Neuronal stem cell (in vitro differentiated cells): ENCODE data around the gene TMEM208.

ENCODE experiments used
- DNase-seq: peaks from one replicate; pipeline ENCODE4 v3.0.0-alpha.2; 2013; ENCODE audit warnings: low spot score
- H2AFZ ChIP-seq: one replicate; pipeline ENCODE4 v1.6.1; 2013; ENCODE audit warnings: mild to moderate bottlenecking, low read length, inconsistent platforms
- H2AK5ac ChIP-seq: 2 replicates; pipeline ENCODE4 v1.6.1; 2013; ENCODE audit warnings: low read depth, mild to moderate bottlenecking, inconsistent platforms, low read length, moderate library complexity, mixed read lengths
- H2BK120ac ChIP-seq: 2 replicates; pipeline ENCODE4 v1.6.1; 2013; ENCODE audit warnings: low read depth, mild to moderate bottlenecking, inconsistent platforms, low read length, moderate library complexity, mixed read lengths
- H2BK12ac ChIP-seq: one replicate; pipeline ENCODE4 v1.6.1; 2013; ENCODE audit warnings: low read length, inconsistent platforms
- H2BK15ac ChIP-seq: 2 replicates; pipeline ENCODE4 v1.6.1; 2013; ENCODE audit warnings: mild to moderate bottlenecking, low read length, inconsistent platforms, mixed read lengths
- H2BK5ac ChIP-seq: one replicate; pipeline ENCODE4 v1.6.1; 2013; ENCODE audit warnings: inconsistent platforms, mild to moderate bottlenecking, low read length, moderate library complexity
- H3K14ac ChIP-seq: one replicate; pipeline ENCODE4 v1.6.1; 2013; ENCODE audit warnings: low read length, inconsistent platforms
- H3K18ac ChIP-seq: 2 replicates; pipeline ENCODE4 v1.6.1; 2013; ENCODE audit warnings: low read length, inconsistent platforms
- H3K23ac ChIP-seq: 2 replicates; pipeline ENCODE4 v1.6.1; 2013; ENCODE audit warnings: low read depth, mild to moderate bottlenecking, mixed read lengths, low read length, inconsistent platforms; ENCODE audit not compliant: poor library complexity
- H3K27ac ChIP-seq: replicated peaks from 3 replicates; pipeline ENCODE4 v1.5.1; 2013; ENCODE audit warnings: low read length, inconsistent platforms
- H3K27me3 ChIP-seq, 3 experiments: 2 replicates each; pipeline ENCODE4 v1.6.1; 2013; ENCODE audit warnings: low read length in 3 of 3, mild to moderate bottlenecking in 2 of 3, inconsistent platforms in 1 of 3, low read depth in 1 of 3, mixed read lengths in 1 of 3, moderate library complexity in 1 of 3; ENCODE audit not compliant: control insufficient read depth in 3 of 3, insufficient read depth in 3 of 3
- H3K36me3 ChIP-seq, 2 donors: replicated peaks in 1 of 2; 2 replicates each; pipeline ENCODE4 v1.6.1; 2013; ENCODE audit warnings: low read length in 2 of 2; ENCODE audit not compliant: control insufficient read depth in 2 of 2, insufficient read depth in 2 of 2
- H3K4ac ChIP-seq: 2 replicates; pipeline ENCODE4 v1.6.1; 2013; ENCODE audit warnings: inconsistent platforms, mild to moderate bottlenecking, low read length, moderate library complexity
- H3K4me1 ChIP-seq, 2 donors: 1 replicate in 1 of 2; 2 replicates in 1 of 2; pipeline ENCODE4 v1.6.1; 2013; ENCODE audit warnings: low read length in 2 of 2, low read depth in 1 of 2; ENCODE audit not compliant: control insufficient read depth in 2 of 2, insufficient read depth in 1 of 2
- H3K4me2 ChIP-seq: one replicate; pipeline ENCODE4 v1.6.1; 2013; ENCODE audit warnings: mild to moderate bottlenecking, low read length, inconsistent platforms; ENCODE audit not compliant: insufficient read depth, poor library complexity, severe bottlenecking
- H3K4me3 ChIP-seq, 2 donors: 2 replicates each; pipeline ENCODE4 v1.5.1; 2013; ENCODE audit warnings: low read length in 2 of 2, mild to moderate bottlenecking in 2 of 2, inconsistent platforms in 1 of 2, moderate library complexity in 1 of 2
- H3K79me1 ChIP-seq: one replicate; pipeline ENCODE4 v1.6.1; 2013; ENCODE audit warnings: low read depth, mild to moderate bottlenecking, inconsistent platforms, low read length, moderate library complexity
- H3K9ac ChIP-seq: one replicate; pipeline ENCODE4 v1.6.1; 2013; ENCODE audit warnings: mild to moderate bottlenecking, low read depth, low read length, inconsistent platforms; ENCODE audit not compliant: poor library complexity
- H3K9me3 ChIP-seq, 2 donors: replicated peaks in 1 of 2; 2 replicates each; pipeline versions ENCODE3 to v1.6.1; 2013; ENCODE audit warnings: low read length in 2 of 2, mild to moderate bottlenecking in 2 of 2, inconsistent platforms in 1 of 2, low read depth in 1 of 2, mixed read lengths in 1 of 2, moderate library complexity in 1 of 2; ENCODE audit not compliant: control insufficient read depth in 2 of 2, insufficient read depth in 1 of 2
- H4K8ac ChIP-seq: one replicate; pipeline ENCODE4 v1.6.1; 2013; ENCODE audit warnings: low read depth, mild to moderate bottlenecking, inconsistent platforms, low read length, moderate library complexity
- H4K91ac ChIP-seq: one replicate; pipeline ENCODE4 v1.6.1; 2013; ENCODE audit warnings: low read length, low read depth, mild to moderate bottlenecking, inconsistent platforms; ENCODE audit not compliant: poor library complexity
- WGBS, 2 donors: extraction: QIAGEN DNeasy Blood & Tissue Kit; methylation state at CpG; one replicate each; pipeline ENCODE4 v1.1.7; 2013; ENCODE audit warnings: missing lambda C conversion rate in 2 of 2, mixed read lengths in 1 of 2; ENCODE audit not compliant: insufficient read length in 2 of 2, insufficient replicate concordance in 1 of 2; ENCODE audit errors: extremely low coverage in 2 of 2; 5-methylcytosine and 5-hydroxymethylcytosine counted together

TMEM208 gene

DNA sequence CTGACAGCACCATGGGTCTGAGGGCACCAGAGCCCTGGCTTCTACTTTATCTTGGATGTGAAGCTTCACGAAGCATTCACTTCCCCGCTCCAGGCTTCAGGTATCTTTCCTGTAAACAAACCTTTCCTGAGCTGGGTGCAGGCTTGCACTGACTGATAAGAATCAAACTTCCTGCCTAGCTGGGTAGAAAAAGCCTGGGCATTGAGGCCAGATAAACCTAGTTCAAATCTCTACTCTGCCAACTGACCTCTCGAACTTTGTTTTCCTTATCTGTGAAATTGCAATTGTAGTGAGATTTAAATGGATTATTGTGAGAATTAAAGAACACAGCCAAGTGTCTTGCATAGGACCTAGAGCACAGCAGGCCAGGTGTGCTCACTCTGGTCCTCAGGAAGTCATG, 2.9 kb upstream of the TMEM208 start:
- H3K4me3 ChIP-seq, result no peak overlapping the region
- H2AFZ ChIP-seq, result no peak overlapping the region
- no peak overlapping the region for H3K18ac ChIP-seq
- no peak overlapping the region for H3K9ac ChIP-seq
- no peaks in the 10 kb centered on the region for H3K9me3 ChIP-seq
- no peak overlapping the region for H3K4me2 ChIP-seq
- H2BK15ac ChIP-seq, result no peak overlapping the region
- H3K79me1 ChIP-seq, result peaks cover 7% of the 10 kb centered on the region
- peaks cover 0 to 2% (median 0%) of the 10 kb centered on the region in 3 experiments for H3K27me3 ChIP-seq
- peaks cover 4 to 17% of the 10 kb centered on the region in 2 donors for H3K36me3 ChIP-seq
- H4K91ac ChIP-seq, result no peak overlapping the region
- no peak overlapping the region for H2BK12ac ChIP-seq
- H2BK5ac ChIP-seq, result no peak overlapping the region
- no peak overlapping the region for H3K27ac ChIP-seq
- no peak overlapping the region for H3K14ac ChIP-seq
- H3K23ac ChIP-seq, result no peak overlapping the region
- H4K8ac ChIP-seq, result no peak overlapping the region
- no CpG with 5 or more reads among the region's 3 CpGs for WGBS, 2 donors
- DNase-seq, result no peak
- H2AK5ac ChIP-seq, result no peak overlapping the region
- H3K4me1 ChIP-seq, result peaks cover 10 to 13% of the 10 kb centered on the region in 2 donors
- no peak overlapping the region for H2BK120ac ChIP-seq
- H3K4ac ChIP-seq, result no peak overlapping the region

DNA sequence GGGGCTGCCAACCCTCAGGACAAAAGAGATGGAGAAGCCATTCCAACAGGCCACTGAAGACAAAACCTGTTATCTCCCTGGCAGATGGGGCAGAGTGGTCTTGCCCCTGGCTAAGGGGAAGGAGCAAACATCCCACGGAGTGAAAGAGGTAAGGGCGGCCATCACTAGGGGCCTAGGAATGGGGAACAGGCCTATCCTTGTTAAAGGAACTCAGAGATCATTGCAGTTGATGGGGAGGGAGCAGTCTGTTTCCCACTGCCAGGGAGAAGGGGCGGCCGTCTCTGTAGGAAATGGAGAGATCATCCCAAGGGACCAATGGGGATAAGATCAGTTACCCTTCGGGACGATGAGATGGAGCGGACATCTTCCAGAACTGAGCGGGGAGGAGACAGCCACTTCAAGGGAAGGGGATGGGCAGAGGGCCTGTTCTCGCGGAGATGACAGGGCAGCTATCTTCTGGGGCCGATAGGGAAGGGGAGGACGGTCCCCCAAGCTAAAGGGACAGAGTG, 581 bp upstream of the TMEM208 start:
- Histone ChIP-seq H3K4me1 (peaks cover 10 to 13% of the 10 kb centered on the region in 2 donors), H2AFZ (peak overlapping the region; percentile 91), H4K91ac (no peak overlapping the region), H3K36me3 (peaks cover 23 to 41% of the 10 kb centered on the region in 2 donors), H3K9me3 (no peaks in the 10 kb centered on the region), H3K4ac (no peak overlapping the region), H3K4me2 (peak overlapping the region; percentile 91), H2AK5ac (no peak overlapping the region), H3K14ac (peak overlapping the region; percentile 42), H3K23ac (peak overlapping the region; percentile 45), H3K18ac (peak overlapping the region; percentile 94), H3K27ac (no peak overlapping the region), H2BK15ac (no peak overlapping the region), H3K4me3 (peak overlapping the region; percentile 80 to 83), H3K9ac (peak overlapping the region; percentile 88), H3K79me1 (peaks cover 7% of the 10 kb centered on the region), H3K27me3 (peaks cover 0 to 2% (median 0%) of the 10 kb centered on the region in 3 experiments), H2BK12ac (no peak overlapping the region), H2BK5ac (no peak overlapping the region), H4K8ac (no peak overlapping the region), H2BK120ac (no peak overlapping the region)
- DNase-seq, result no peak
- no CpG with 5 or more reads among the region's 12 CpGs for WGBS, 2 donors

DNA sequence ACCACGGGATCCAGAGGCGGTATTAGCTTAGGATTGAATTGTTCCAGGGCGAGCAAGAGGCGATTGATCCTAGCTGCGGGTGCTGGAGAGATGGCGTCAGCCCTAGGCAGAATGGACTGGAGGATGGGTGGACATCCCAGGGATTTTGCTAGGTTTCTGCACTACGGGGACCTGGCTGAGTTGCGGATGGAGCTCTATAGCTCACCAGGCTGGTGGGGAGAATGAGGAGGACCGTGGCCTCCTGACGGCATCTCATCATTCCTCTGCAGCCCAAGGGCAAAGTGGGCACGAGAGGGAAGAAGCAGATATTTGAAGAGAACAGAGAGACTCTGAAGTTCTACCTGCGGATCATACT, 614 bp downstream of the TMEM208 start:
- Histone ChIP-seq H3K36me3 (peaks cover 28 to 51% of the 10 kb centered on the region in 2 donors), H3K4me3 (peak overlapping the region; percentile 80 to 97), H2AFZ (peak overlapping the region; percentile 91), H3K4me1 (peaks cover 10 to 13% of the 10 kb centered on the region in 2 donors), H4K8ac (no peak overlapping the region), H3K27ac (no peak overlapping the region), H3K27me3 (peaks cover 0 to 2% (median 0%) of the 10 kb centered on the region in 3 experiments), H3K79me1 (peaks cover 7% of the 10 kb centered on the region), H3K18ac (no peak overlapping the region), H3K23ac (no peak overlapping the region), H2BK120ac (no peak overlapping the region), H2BK15ac (no peak overlapping the region), H3K9ac (peak overlapping the region; percentile 88), H4K91ac (no peak overlapping the region), H3K14ac (no peak overlapping the region), H2AK5ac (no peak overlapping the region), H3K4me2 (peak overlapping the region; percentile 92), H3K4ac (no peak overlapping the region), H3K9me3 (no peaks in the 10 kb centered on the region), H2BK12ac (no peak overlapping the region), H2BK5ac (no peak overlapping the region)
- WGBS, 2 donors, result no CpG with 5 or more reads among the region's 12 CpGs
- no peak for DNase-seq

DNA sequence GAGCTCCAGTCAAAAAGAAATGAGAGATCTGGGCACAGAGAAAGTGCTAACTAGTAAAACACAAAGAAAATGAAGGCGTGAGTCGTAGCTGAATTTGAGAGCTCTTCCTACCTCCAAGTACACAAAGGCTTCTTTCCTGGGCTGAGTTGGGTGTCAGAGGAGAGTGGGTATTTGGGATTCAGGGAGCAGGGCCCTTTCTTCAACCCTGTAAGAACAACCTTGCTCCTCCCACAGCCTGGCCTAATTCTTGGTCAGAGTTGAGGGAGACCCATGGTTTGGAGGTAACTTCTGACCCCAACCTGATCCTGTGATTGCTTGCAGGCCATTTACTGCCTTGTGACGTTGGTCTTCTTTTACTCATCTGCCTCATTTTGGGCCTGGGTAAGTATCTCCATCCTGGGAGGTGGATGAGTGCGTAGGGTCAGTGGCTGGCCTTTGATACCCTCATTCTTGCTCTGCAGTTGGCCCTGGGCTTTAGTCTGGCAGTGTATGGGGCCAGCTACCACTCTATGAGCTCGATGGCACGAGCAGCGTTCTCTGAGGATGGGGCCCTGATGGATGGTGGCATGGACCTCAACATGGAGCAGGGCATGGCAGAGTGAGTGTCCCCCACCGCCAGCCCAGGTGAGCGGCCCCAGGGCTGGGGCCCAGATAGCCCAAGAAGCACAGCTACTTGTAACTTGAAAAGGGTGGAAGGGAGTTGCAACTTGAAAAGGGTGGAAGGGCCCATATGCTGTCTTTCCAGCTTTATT, 1.3 kb downstream of the TMEM208 start:
- Histone ChIP-seq H4K8ac (no peak overlapping the region), H2BK12ac (no peak overlapping the region), H2BK120ac (no peak overlapping the region), H3K36me3 (peaks cover 28 to 53% of the 10 kb centered on the region in 2 donors), H4K91ac (no peak overlapping the region), H3K9ac (no peak overlapping the region), H3K27ac (no peak overlapping the region), H2AK5ac (no peak overlapping the region), H3K4ac (no peak overlapping the region), H3K9me3 (no peaks in the 10 kb centered on the region), H3K4me2 (peak overlapping the region; percentile 92), H2AFZ (no peak overlapping the region), H3K14ac (no peak overlapping the region), H3K27me3 (peaks cover 0 to 2% (median 0%) of the 10 kb centered on the region in 3 experiments), H3K18ac (no peak overlapping the region), H2BK5ac (no peak overlapping the region), H3K4me1 (peaks cover 10 to 13% of the 10 kb centered on the region in 2 donors), H2BK15ac (no peak overlapping the region), H3K79me1 (peaks cover 7% of the 10 kb centered on the region), H3K4me3 (peak overlapping the region in 1 of 2 donors; percentile 80), H3K23ac (peak overlapping the region; percentile 50)
- no peak for DNase-seq
- no CpG with 5 or more reads among the region's 9 CpGs for WGBS, 2 donors
